GM21723 (cell line): ENCODE results near the gene EPHA4.
"Not testable (repeated sequence)": the region's sequence is repeated elsewhere in the genome, so short reads cannot be mapped to it uniquely, and the experiment has no call there.

Source experiments
- ATAC-seq: cut with Tn5 transposase; IDR thresholded peaks from one replicate; pipeline ENCODE4 v1.9.1; 2021; ENCODE audit warnings: mild to moderate bottlenecking, moderate library complexity; ENCODE audit not compliant: unreplicated experiment

Gene EPHA4

DNA sequence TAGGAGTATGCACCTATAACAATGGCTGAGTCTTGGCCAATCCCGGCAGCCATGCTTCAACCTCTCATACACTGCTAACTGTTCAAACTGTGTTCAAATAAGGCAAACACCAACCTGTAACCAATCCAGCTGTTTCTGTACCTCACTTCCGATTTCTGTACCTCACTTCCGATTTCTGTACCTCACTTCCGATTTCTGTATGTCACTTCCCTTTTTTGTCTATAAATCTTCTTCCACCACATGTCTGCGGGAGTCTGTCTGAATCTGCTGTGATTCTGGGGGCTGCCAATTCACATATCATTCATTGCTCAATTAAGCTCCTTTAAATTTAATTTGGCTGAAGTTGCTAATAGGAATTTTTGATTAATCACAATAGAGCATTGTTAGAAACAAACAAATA, 60.8 kb downstream of the EPHA4 start:
- ATAC-seq, result not testable (repeated sequence)

DNA sequence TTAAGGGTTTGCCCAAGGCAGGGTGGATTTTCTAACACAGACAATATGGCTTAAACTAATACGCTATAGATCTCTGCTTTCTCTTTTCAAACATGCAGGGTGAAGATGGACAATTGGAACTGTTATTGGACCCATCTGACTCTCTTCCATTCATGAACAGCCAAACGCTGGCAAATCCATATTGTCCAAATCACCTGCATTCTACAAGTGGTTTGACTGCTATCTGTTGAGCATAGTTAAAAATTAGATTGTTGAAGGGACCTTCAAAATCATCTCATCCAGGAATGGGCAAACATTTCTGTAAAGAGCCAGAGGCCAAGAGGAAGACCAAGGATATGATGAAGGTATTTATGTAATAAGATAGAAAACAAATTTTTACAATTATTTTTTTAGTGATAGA, 65.6 kb downstream of the EPHA4 start:
- no peak for ATAC-seq

- ATAC-seq, result no peak
Measured at GRCh38 chr2:221505605-221506004, 66.5 kb downstream of the EPHA4 start.

GRCh38 chr2:221504905-221505304, 67.2 kb downstream of the EPHA4 start:
- ATAC-seq, result no peak

DNA sequence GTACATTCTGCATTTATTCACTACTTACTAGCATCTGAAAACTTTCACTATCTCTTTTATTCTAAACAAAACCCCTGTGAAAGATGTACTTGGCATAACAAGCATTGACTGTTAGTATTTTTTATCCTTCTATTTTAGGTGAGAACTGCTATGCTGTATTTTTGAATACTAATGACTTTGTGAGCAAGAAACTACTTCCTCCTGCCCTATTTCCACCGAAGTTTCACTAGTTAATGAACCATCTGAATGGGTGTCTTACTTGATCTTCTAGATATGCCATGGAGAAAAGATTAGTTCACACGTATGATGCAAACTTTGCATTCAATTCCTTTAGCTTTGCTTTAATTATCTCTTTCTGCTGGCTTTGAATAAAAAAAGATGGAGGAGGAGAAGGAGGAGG, 68.1 kb downstream of the EPHA4 start:
- ATAC-seq, result no peak

DNA sequence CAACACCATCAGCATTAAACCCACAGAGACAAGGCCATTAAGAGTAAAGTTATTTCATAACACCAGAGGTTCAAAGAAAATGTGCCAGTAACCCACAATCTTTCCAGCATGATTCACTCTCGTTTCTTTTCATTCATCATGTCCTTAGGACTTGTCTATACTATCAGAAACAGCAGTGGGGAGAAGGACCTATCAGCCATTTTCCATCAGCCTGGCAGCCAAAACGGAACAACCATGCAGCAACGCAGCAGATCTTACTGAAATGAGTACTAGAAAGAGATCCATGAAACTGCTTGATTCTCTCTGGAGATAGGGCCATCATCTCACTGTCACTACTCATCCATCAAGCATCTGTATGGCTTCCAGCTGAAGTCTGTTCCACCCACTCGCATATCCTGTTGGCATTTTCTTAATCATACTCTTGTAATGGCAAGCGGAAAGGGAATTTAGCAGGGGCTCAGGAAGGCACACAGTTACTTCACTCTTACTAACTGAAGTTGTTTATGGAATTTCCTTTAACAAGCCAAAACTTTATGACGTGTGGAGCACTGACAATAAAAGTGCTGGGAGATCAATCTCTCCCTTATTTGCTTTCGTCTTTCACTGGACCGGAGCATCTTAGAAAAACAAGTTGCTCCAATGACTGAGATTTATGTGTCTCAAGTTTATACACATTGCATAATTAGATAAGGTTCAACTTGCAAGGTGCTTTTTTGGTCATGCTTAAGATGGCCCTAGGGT, 69.7 kb downstream of the EPHA4 start:
- no peak for ATAC-seq

- ATAC-seq, result no peak
Measured at GRCh38 chr2:221501883-221502269, 70.2 kb downstream of the EPHA4 start.

- ATAC-seq, result no peak
Measured at GRCh38 chr2:221501210-221501882, 70.8 kb downstream of the EPHA4 start.

DNA sequence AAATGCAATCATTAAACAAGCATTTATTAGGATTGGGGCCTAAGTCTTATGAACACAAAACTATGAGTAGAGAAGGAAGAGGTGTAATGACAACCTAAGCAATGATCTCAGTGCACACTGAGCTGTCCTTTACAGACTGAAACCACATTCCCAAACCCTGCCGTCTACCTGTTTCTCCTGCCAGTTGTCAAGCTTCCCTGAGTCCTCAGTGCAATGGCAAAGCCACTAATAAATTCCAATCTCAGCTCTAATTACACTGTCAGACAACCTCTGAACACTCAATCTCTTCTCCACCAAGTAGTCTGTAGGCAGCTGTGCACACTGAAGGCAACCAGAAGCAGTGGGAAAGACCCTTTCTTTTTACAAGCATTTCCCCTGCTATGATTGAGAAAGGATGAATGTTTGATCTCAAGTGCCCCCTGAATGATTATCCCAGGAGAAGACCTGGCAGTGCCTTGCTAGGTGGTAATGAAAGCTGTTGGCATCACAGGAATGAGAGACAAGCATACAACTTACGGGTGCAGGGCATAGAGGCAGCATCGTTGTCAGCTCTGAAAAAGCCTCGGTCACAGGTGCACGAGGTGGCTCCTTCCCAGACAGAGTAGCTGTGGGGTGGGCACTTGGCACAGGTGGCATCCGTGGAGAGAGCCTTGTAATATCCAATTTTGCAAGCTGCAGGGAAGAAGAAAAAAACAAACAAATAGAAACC, 71.4 kb downstream of the EPHA4 start:
- no peak for ATAC-seq

GRCh38 chr2:221495731-221496130, 76.4 kb downstream of the EPHA4 start:
- no peak for ATAC-seq

DNA sequence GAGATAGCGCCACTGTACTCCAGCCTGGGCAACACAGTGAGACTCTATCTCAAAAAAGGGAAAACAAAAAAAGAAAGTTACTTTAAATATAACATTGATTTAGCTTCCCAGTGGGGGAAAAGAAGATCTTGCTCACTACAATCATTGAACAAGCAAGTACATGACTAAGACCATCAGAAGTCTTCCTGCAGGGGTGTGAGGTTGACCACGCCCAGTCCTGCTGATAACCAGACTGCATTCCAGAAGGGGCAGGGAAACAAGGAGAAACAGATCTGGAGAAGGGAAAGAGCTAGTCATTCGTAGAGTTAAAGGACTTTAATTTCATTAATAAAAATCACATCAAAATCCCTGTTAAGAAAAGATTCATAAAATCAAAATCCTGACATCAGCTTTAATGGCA, 77.5 kb downstream of the EPHA4 start:
- no peak for ATAC-seq

- ATAC-seq, result no peak
Measured at GRCh38 chr2:221493391-221493790, 78.7 kb downstream of the EPHA4 start.

GRCh38 chr2:221492636-221493035, 79.5 kb downstream of the EPHA4 start:
- no peak for ATAC-seq

- ATAC-seq, result no peak
Measured at GRCh38 chr2:221490506-221491060, 81.5 kb downstream of the EPHA4 start.

GRCh38 chr2:221488136-221488807, 83.8 kb downstream of the EPHA4 start:
- ATAC-seq, result no peak

DNA sequence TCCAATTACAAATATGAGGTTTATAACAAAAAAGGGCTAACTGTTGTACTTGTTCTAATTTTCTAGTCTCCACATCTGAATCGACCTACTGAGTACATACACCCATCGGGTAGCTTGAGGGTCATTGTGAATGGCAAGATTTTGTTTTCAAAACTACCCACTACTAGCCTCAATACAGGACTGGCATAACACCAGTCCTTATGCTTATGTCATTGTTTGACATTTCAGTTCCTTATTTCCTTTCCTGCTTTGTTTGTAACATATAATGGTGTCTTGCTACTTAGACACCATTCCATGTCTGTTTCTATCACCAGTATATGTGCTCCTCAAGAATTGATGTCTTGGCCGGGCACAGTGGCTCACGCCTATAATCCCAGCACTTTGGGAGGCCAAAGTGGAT, 86.0 kb downstream of the EPHA4 start:
- no peak for ATAC-seq

- ATAC-seq, result no peak
Measured at GRCh38 chr2:221485503-221485870, 86.6 kb downstream of the EPHA4 start.

DNA sequence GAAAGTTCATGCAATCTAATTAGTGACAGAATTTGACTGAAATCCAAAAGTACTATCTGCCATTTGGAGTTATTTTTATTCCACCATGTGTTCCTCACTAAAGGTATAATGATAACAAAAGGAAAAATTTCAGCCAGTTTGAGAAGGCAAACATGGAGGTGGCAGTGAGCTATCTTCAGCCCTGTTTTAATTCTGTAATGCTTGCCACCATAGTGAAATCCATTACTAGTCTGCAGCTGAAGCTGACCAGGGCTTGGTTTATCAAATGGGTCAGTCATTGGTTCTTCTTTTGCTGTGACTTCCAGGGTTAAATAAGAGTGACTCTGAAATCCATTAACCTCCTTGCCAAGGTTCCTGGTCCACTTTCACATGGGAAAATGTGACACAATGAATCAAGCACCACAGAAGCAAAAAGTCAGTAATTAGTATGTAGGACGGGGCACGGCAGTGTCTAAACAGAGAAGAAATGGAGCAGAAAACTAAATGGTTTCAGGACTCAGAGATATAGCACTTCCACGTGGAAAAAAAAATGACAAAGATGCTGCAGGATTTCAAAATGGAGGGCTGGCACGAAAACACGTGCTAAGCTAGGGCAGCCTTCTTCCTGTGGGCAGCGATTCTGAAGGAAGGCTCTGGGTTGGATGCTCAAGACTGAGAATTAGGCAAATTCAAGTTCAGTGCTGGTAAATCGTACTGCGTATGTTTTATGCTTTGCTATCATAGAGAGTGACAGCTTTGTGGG, 87.2 kb downstream of the EPHA4 start:
- no peak for ATAC-seq

- no peak for ATAC-seq
Measured at GRCh38 chr2:221482666-221483455, 89.2 kb downstream of the EPHA4 start.

- no peak for ATAC-seq
Measured at GRCh38 chr2:221480821-221481220, 91.3 kb downstream of the EPHA4 start.
